ENCODE measurements around the gene ZSCAN12. TPM values are rescaled to one million over a fixed set of nuclear protein-coding genes. Genes with fewer than 3 reads are reported as not detected.
A peak's percentile ranks its signal among the peaks of the same experiment; 100 is the strongest.

Gene ZSCAN12
- total and polyA plus RNA-seq, 2 experiments from 2014 or later = 2.0 to 7.3 TPM

- Histone ChIP-seq H3K27me3 (ENCODE audit: insufficient read depth) (no peaks in the 10 kb centered on the region), H4K20me1 (replicated peaks; ENCODE audit: insufficient read depth) (no peaks in the 10 kb centered on the region), H3K4me1 (ENCODE audit: insufficient read depth) (peaks cover 9% of the 10 kb centered on the region), H3K36me3 (ENCODE audit: insufficient read depth) (no peaks in the 10 kb centered on the region), H3F3A (replicated peaks; ENCODE audit: low read depth) (peaks cover 3% of the 10 kb centered on the region; the same call in 1 of the 2 replicates), H3K27ac (ENCODE audit: low read depth) (peak within 1 kb of the TSS; percentile 98), H3K4me2 (peak within 1 kb of the TSS; percentile 83), H3K79me2 (replicated peaks; ENCODE audit: insufficient read depth) (0 out of 2 replicates have a peak, but pooled peaks cover 4% of the 10 kb centered on the region), H2AFZ (no peak within 1 kb of the TSS), H3K4me3 (peak within 1 kb of the TSS; percentile 73), H3K9me2 (ENCODE audit: insufficient read depth) (no peaks in the 10 kb centered on the region)
- ATAC-seq (peak; percentile 95), DNase-seq (ENCODE audit: low spot score) (peak; percentile 98)
- no peak within 1 kb of the TSS for H3K4me3 Mint-ChIP-seq
- H3K9me3 Mint-ChIP-seq = no peaks in the 10 kb centered on the region
- no peak for TF ChIP-seq EZH2phosphoT487 (IDR thresholded peaks at IDR 0.05; ENCODE audit: unreplicated experiment)
- TF ChIP-seq, protein P1, sequence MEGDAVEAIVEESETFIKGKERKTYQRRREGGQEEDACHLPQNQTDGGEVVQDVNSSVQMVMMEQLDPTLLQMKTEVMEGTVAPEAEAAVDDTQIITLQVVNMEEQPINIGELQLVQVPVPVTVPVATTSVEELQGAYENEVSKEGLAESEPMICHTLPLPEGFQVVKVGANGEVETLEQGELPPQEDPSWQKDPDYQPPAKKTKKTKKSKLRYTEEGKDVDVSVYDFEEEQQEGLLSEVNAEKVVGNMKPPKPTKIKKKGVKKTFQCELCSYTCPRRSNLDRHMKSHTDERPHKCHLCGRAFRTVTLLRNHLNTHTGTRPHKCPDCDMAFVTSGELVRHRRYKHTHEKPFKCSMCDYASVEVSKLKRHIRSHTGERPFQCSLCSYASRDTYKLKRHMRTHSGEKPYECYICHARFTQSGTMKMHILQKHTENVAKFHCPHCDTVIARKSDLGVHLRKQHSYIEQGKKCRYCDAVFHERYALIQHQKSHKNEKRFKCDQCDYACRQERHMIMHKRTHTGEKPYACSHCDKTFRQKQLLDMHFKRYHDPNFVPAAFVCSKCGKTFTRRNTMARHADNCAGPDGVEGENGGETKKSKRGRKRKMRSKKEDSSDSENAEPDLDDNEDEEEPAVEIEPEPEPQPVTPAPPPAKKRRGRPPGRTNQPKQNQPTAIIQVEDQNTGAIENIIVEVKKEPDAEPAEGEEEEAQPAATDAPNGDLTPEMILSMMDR (conservative IDR thresholded peaks at IDR 0.05; ENCODE audit: low read depth in 2 of 2) = no peak
- peak; percentile 78 for TF ChIP-seq CREB1 (CRISPR knock-in tag; IDR thresholded peaks at IDR 0.05; ENCODE audit: low read depth)
- TF ChIP-seq, protein P2, sequence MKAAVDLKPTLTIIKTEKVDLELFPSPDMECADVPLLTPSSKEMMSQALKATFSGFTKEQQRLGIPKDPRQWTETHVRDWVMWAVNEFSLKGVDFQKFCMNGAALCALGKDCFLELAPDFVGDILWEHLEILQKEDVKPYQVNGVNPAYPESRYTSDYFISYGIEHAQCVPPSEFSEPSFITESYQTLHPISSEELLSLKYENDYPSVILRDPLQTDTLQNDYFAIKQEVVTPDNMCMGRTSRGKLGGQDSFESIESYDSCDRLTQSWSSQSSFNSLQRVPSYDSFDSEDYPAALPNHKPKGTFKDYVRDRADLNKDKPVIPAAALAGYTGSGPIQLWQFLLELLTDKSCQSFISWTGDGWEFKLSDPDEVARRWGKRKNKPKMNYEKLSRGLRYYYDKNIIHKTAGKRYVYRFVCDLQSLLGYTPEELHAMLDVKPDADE (IDR thresholded peaks at IDR 0.05) = no peak
- TF ChIP-seq, protein P3, sequence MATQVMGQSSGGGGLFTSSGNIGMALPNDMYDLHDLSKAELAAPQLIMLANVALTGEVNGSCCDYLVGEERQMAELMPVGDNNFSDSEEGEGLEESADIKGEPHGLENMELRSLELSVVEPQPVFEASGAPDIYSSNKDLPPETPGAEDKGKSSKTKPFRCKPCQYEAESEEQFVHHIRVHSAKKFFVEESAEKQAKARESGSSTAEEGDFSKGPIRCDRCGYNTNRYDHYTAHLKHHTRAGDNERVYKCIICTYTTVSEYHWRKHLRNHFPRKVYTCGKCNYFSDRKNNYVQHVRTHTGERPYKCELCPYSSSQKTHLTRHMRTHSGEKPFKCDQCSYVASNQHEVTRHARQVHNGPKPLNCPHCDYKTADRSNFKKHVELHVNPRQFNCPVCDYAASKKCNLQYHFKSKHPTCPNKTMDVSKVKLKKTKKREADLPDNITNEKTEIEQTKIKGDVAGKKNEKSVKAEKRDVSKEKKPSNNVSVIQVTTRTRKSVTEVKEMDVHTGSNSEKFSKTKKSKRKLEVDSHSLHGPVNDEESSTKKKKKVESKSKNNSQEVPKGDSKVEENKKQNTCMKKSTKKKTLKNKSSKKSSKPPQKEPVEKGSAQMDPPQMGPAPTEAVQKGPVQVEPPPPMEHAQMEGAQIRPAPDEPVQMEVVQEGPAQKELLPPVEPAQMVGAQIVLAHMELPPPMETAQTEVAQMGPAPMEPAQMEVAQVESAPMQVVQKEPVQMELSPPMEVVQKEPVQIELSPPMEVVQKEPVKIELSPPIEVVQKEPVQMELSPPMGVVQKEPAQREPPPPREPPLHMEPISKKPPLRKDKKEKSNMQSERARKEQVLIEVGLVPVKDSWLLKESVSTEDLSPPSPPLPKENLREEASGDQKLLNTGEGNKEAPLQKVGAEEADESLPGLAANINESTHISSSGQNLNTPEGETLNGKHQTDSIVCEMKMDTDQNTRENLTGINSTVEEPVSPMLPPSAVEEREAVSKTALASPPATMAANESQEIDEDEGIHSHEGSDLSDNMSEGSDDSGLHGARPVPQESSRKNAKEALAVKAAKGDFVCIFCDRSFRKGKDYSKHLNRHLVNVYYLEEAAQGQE (IDR thresholded peaks at IDR 0.05; ENCODE audit: unreplicated experiment) = no peak
- TF ChIP-seq POLR2AphosphoS5 (IDR thresholded peaks at IDR 0.05; ENCODE audit: low read depth) = peak; percentile 78
- TF ChIP-seq STAT1 (IDR thresholded peaks at IDR 0.05; ENCODE audit: unreplicated experiment) = no peak
- no peak for TF ChIP-seq NANOG (IDR thresholded peaks at IDR 0.05; ENCODE audit: borderline replicate concordance)
- TF ChIP-seq EZH2 (IDR thresholded peaks at IDR 0.05; ENCODE audit: low read depth, unreplicated experiment) = no peak
- no peak for TF ChIP-seq ZNF462 (CRISPR knock-in tag; IDR thresholded peaks at IDR 0.05)
- TF ChIP-seq ZNF331 (CRISPR knock-in tag; IDR thresholded peaks at IDR 0.05; ENCODE audit: low read depth) = no peak
- TF ChIP-seq ZNF114 (CRISPR knock-in tag; IDR thresholded peaks at IDR 0.05) = no peak
- no peak for TF ChIP-seq JUNB (IDR thresholded peaks at IDR 0.05; ENCODE audit: unreplicated experiment)
- peaks cover 9% of the 10 kb centered on the region for H3K4me1 Mint-ChIP-seq
- H3K36me3 Mint-ChIP-seq (ENCODE audit: low read depth) = no peaks in the 10 kb centered on the region; the same call in 2 of the 3 replicates
- H3K27ac Mint-ChIP-seq = no peak within 1 kb of the TSS
- H3K27me3 Mint-ChIP-seq (ENCODE audit: insufficient read depth, low read depth, poor library complexity) = no peaks in the 10 kb centered on the region
These were observed 63.8 kb downstream of the ZSCAN12 start, which contains the start of gene ZSCAN31 for GRCh38 chr6:28335564-28336283. ZSCAN31 (minus strand) TSS chr6:28336148; CDS start chr6:28329683, 6,465 bp downstream.

Measured in GM23338 (cell line).